CD8-positive, alpha-beta memory T cell (primary cell): Measurements from ENCODE around the gene CIART. TPM values are rescaled to one million over a fixed set of nuclear protein-coding genes. Genes with fewer than 3 reads are reported as not detected.

Experiments
- CTCF ChIA-PET: fragments of 350-600 bp; sonication (Branson Sonifier 250); formaldehyde crosslinking; loops from one replicate; lab custom pipeline; 2021; ENCODE audit warnings: antibody characterized with exemption; lab: Charles Lee
- POLR2A ChIA-PET: fragments of 350-600 bp; sonication (Branson Sonifier 250); formaldehyde crosslinking; loops from one replicate; lab custom pipeline; 2021; ENCODE audit warnings: antibody characterized with exemption; lab: Charles Lee
- DNase-seq, 5 donors: peaks; one replicate each; pipeline versions ENCODE4 v3.0.0 to v3.0.0-alpha.2; 2020 to 2022; ENCODE audit warnings: mixed read lengths in 1 of 5
- H3K27ac ChIP-seq: one replicate; pipeline ENCODE4 v1.7.0; 2013; ENCODE audit warnings: low read depth, mild to moderate bottlenecking, low read length, moderate library complexity
- H3K27me3 ChIP-seq: 2 replicates; pipeline ENCODE4 v1.7.0; 2013; ENCODE audit warnings: low read length, mild to moderate bottlenecking; ENCODE audit not compliant: insufficient read depth, poor library complexity, severe bottlenecking
- H3K36me3 ChIP-seq: 2 replicates; pipeline ENCODE4 v1.7.0; 2013; ENCODE audit warnings: mild to moderate bottlenecking, low read length, moderate library complexity; ENCODE audit not compliant: insufficient read depth
- H3K4me1 ChIP-seq: 2 replicates; pipeline ENCODE4 v1.7.0; 2013; ENCODE audit warnings: mild to moderate bottlenecking, low read length, moderate library complexity; ENCODE audit not compliant: insufficient read depth
- H3K4me3 ChIP-seq: 2 replicates; pipeline ENCODE4 v1.7.0; 2013; ENCODE audit warnings: mild to moderate bottlenecking, low read length
- H3K9me3 ChIP-seq: 2 replicates; pipeline ENCODE4 v1.7.0; 2013; ENCODE audit warnings: mild to moderate bottlenecking, low read length
- H3K27ac Mint-ChIP-seq, 8 donors: one replicate each; pipeline ENCODE4 v1.8.0; 2020 to 2021; ENCODE audit warnings: mixed read lengths in 8 of 8, mild to moderate bottlenecking in 6 of 8, inconsistent platforms in 3 of 8, moderate library complexity in 3 of 8
- H3K27me3 Mint-ChIP-seq, 2 donors: one replicate each; pipeline ENCODE4 v1.8.0; 2020 to 2021; ENCODE audit warnings: mixed read lengths in 2 of 2, mild to moderate bottlenecking in 1 of 2, moderate library complexity in 1 of 2
- H3K36me3 Mint-ChIP-seq, 3 donors: one replicate each; pipeline ENCODE4 v1.8.0; 2020 to 2021; ENCODE audit warnings: mixed read lengths in 3 of 3, inconsistent platforms in 1 of 3, mild to moderate bottlenecking in 1 of 3
- H3K4me1 Mint-ChIP-seq, 3 donors: one replicate each; pipeline ENCODE4 v1.8.0; 2020 to 2021; ENCODE audit warnings: mixed read lengths in 3 of 3, inconsistent platforms in 1 of 3, mild to moderate bottlenecking in 1 of 3
- H3K4me3 Mint-ChIP-seq, 7 donors: one replicate each; pipeline ENCODE4 v1.8.0; 2020 to 2021; ENCODE audit warnings: mixed read lengths in 7 of 7, mild to moderate bottlenecking in 6 of 7, moderate library complexity in 4 of 7, inconsistent platforms in 2 of 7
- H3K9me3 Mint-ChIP-seq, 5 donors: one replicate each; pipeline ENCODE4 v1.8.0; 2020 to 2022; ENCODE audit warnings: mixed read lengths in 5 of 5, mild to moderate bottlenecking in 3 of 5, moderate library complexity in 2 of 5, inconsistent platforms in 1 of 5
- polyA plus RNA-seq: library from polyadenylated mRNA; unstranded; fragments of 300-500 nt; fragmentation: Illumina TruSeq; gene quantifications from one replicate; pipeline ENCODE4 v1.2.3, GENCODE V29; 2021
- total RNA-seq, 2 experiments: library from RNA; stranded (reverse); gene quantifications; one replicate each; pipeline ENCODE4 v1.2.3, GENCODE V29; 2021

Gene CIART
- total and polyA plus RNA-seq, 3 experiments from 2014 or later, result 0.60 to 1.7 (median 0.81) TPM

DNA sequence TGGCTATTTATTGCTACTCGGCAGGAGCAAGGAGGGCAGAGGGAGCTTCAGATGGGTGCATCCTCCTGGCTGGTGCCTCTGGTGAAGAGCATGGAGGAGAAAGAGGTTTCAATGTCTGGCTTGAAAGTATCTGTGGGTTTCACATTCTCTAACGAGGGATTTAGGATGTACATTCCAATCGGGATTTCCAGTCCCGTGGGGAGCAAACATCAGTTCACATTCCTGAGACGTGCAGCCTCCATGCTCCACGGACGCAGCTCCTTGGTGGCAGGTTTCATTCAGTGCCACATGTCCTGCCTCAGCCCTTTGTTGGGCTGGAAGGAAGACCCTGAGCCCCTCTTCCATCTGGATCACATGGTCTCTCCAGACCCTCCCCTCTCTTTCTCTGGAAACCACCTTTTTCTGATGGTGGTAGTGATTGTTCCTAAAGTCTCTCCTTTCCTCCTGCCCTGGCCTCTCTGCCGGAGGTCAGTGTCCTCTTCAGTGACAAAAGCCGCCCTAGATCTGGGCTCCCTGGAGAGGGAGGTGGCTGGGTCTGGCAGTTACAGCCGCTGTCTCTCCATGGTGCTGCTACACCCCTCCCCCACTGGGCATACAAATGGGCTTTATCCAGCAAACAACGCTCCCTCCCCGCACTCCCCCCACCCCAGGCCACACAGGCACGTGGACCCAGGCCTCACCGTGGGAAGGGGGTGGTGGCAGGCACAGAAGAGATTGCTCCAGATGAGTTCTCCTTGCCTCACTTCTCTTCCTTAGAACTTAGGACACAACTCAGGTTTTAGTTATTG is 25.6 kb upstream of the CIART start:
- H3K4me1 Mint-ChIP-seq, result peaks cover 12 to 18% (median 14%) of the 10 kb centered on the region in 3 donors
- Histone ChIP-seq H3K4me3 (no peak overlapping the region), H3K27me3 (peaks cover 16% of the 10 kb centered on the region), H3K36me3 (no peaks in the 10 kb centered on the region), H3K4me1 (peaks cover 12% of the 10 kb centered on the region), H3K27ac (no peak overlapping the region), H3K9me3 (no peaks in the 10 kb centered on the region)
- no peak for DNase-seq
- peaks cover 0 to 3% (median 0%) of the 10 kb centered on the region in 5 donors for H3K9me3 Mint-ChIP-seq
- H3K36me3 Mint-ChIP-seq, result no peaks in the 10 kb centered on the region
- CTCF ChIA-PET, result interaction anchor here (0.6 to 3.7 kb wide), 22 partner anchors 9 to 791 kb away, joined by 3 to 32 read pairs (median 4); partner anchors contain the start of genes ANP32E, APH1A, C1orf54 and C1orf56
- peaks cover 37 to 45% of the 10 kb centered on the region in 2 donors for H3K27me3 Mint-ChIP-seq
- H3K27ac Mint-ChIP-seq, result peak overlapping the region in 1 of 8 donors; percentile 14
- POLR2A ChIA-PET, result interaction anchor here (1.0 to 1.1 kb wide), 2 partner anchors 23 to 107 kb away, joined by 3 to 4 read pairs; no protein-coding TSS in a partner anchor
- H3K4me3 Mint-ChIP-seq, result peak overlapping the region in 1 of 7 donors; percentile 16

DNA sequence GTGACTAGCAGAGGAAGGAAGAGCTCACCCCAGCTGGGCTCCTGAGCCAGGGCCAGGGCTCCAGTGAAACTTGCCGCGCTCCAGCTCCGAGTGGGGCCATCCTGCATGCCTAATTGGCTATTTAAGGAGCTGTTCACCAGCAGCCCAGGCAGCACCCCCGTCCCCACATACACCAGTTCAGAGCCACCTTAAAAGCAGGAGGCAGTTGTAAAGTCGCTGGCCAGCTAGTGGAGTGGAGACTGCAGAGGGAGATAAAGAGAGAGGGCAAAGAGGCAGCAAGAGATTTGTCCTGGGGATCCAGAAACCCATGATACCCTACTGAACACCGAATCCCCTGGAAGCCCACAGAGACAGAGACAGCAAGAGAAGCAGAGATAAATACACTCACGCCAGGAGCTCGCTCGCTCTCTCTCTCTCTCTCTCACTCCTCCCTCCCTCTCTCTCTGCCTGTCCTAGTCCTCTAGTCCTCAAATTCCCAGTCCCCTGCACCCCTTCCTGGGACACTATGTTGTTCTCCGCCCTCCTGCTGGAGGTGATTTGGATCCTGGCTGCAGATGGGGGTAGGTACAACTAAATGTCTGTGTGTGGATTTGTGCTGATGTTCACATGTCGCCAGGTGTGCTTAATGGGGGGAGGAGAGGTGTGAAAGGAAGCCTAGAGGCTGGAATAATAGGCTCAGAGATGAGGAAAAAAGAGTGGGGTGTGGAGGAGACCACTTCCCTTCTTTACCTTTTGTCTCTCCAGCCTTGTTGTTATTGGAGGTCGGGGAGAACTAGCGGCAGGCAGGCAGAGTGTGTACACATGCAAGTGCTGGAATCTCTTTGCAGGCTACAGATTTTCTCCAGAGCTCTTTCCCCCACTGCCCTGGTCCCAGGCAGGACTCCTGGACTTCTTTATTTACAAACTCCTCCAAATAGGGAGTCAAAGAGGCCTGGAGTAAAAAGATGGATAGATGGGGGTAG is 24.4 kb upstream of the CIART start, which contains the start of gene CA14:
CA14 (plus strand) TSS at position 151 of the 962 bp plus-strand sequence; CDS start at position 506, 355 bp downstream.
- H3K4me1 Mint-ChIP-seq, result peaks cover 12 to 18% (median 14%) of the 10 kb centered on the region in 3 donors
- ChIA-PET POLR2A (interaction anchor here (0.8 kb wide), 1 partner anchor 11 kb away, joined by 5 read pairs; no protein-coding TSS in a partner anchor), CTCF (interaction anchor here (1.6 to 3.7 kb wide), 3 partner anchors 13 to 60 kb away, joined by 3 to 32 read pairs (median 11); partner anchors contain the start of genes APH1A and C1orf54)
- H3K9me3 Mint-ChIP-seq, result peaks cover 0 to 3% (median 0%) of the 10 kb centered on the region in 5 donors
- H3K27ac Mint-ChIP-seq, result peak within 1 kb of the TSS in 2 of 8 donors; percentile 14 to 47
- Histone ChIP-seq H3K27me3 (peaks cover 16% of the 10 kb centered on the region), H3K36me3 (no peaks in the 10 kb centered on the region), H3K4me1 (peaks cover 12% of the 10 kb centered on the region), H3K4me3 (no peak within 1 kb of the TSS), H3K27ac (no peak within 1 kb of the TSS), H3K9me3 (no peaks in the 10 kb centered on the region)
- no peak for DNase-seq
- H3K36me3 Mint-ChIP-seq, result no peaks in the 10 kb centered on the region
- peak within 1 kb of the TSS in 2 of 7 donors; percentile 16 to 21 for H3K4me3 Mint-ChIP-seq
- H3K27me3 Mint-ChIP-seq, result peaks cover 36 to 45% of the 10 kb centered on the region in 2 donors

DNA sequence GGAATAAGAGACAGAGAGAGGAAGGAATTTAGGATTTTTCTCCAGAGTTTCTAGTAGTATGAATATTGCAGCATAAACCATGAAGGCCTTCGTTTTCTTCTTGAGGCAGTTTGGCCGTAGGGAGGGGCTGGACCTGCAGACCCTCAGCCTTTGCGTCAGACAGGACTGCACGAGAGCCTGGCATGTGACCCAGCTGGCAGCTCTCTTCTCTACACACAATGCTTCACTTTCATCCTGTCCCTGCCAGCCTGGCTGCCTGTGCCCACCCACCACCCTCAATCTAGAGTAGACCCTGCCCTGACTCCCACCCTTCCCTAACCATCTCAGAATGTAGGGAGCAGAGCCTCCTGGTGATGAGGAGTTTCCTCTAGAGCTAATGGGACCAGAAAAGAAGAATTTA is 23.1 kb upstream of the CIART start:
- Histone ChIP-seq H3K9me3 (no peaks in the 10 kb centered on the region), H3K4me3 (no peak overlapping the region), H3K36me3 (no peaks in the 10 kb centered on the region), H3K27ac (no peak overlapping the region), H3K27me3 (peaks cover 16% of the 10 kb centered on the region), H3K4me1 (peaks cover 12% of the 10 kb centered on the region)
- H3K4me3 Mint-ChIP-seq, result no peak overlapping the region
- H3K27ac Mint-ChIP-seq, result no peak overlapping the region
- ChIA-PET CTCF (no interaction called here), POLR2A (no interaction called here)
- H3K9me3 Mint-ChIP-seq, result peaks cover 0 to 3% (median 0%) of the 10 kb centered on the region in 5 donors
- no peak for DNase-seq
- H3K36me3 Mint-ChIP-seq, result no peaks in the 10 kb centered on the region
- peaks cover 30 to 40% of the 10 kb centered on the region in 2 donors for H3K27me3 Mint-ChIP-seq
- peaks cover 12 to 18% (median 14%) of the 10 kb centered on the region in 3 donors for H3K4me1 Mint-ChIP-seq

DNA sequence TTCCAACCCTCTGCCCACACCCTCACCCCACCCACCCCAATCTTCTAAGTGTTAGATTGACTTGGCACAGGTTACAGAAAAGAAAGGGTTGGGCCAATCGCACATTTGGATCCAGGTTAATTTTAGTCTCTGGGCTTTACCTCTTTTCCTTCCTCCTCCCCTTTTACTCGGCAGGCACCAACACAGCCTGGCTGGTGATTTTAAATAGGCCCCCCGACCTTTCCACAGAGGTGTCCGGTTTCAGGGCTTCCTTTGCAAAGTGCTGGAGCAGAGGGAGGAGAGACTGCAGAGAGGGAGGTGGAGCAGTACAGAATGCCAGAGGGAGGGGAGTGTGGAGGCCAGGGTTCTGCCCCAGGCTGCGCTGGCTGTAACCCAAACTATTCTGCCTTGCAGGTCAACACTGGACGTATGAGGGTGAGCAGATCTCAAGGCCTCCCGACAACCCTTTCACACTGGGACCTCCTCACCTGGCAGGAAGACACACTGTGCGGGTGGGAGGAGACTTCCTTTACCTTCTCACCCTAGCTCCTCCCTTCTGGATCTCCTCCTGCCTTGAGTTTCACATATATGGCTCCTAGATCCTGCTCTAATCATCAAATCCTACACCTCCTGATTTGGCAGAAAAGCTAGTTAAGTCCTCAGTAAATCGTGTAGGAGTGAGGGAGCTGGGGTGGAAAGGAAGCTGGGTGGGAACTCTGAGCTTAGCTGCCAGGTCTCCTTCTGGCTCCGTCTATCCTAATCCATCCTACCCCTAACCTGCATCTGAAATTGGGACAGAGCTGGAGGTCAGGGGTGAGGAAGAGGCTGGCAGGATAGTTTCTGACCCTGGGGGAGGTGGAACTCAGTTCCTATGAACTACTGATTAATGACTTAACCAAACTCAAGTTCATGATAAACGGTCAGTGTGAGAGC is 22.3 kb upstream of the CIART start:
- H3K4me1 ChIP-seq, result peaks cover 12% of the 10 kb centered on the region
- ChIA-PET CTCF (interaction anchor here (0.8 kb wide), 1 partner anchor 9 kb away, joined by 3 read pairs; the partner anchor contains the start of gene APH1A), POLR2A (no interaction called here)
- no peaks in the 10 kb centered on the region for H3K9me3 ChIP-seq
- peaks cover 12 to 18% (median 14%) of the 10 kb centered on the region in 3 donors for H3K4me1 Mint-ChIP-seq
- no peak overlapping the region for H3K4me3 Mint-ChIP-seq
- H3K27ac ChIP-seq, result peak overlapping the region; percentile 21
- no peak overlapping the region for H3K4me3 ChIP-seq
- peaks cover 0 to 3% (median 0%) of the 10 kb centered on the region in 5 donors for H3K9me3 Mint-ChIP-seq
- H3K27me3 Mint-ChIP-seq, result peaks cover 30 to 37% of the 10 kb centered on the region in 2 donors
- H3K36me3 Mint-ChIP-seq, result peaks cover 0 to 7% (median 3%) of the 10 kb centered on the region in 3 donors
- no peak for DNase-seq
- no peaks in the 10 kb centered on the region for H3K36me3 ChIP-seq
- H3K27me3 ChIP-seq, result peaks cover 16% of the 10 kb centered on the region
- H3K27ac Mint-ChIP-seq, result peak overlapping the region in 2 of 8 donors; percentile 10 to 77

DNA sequence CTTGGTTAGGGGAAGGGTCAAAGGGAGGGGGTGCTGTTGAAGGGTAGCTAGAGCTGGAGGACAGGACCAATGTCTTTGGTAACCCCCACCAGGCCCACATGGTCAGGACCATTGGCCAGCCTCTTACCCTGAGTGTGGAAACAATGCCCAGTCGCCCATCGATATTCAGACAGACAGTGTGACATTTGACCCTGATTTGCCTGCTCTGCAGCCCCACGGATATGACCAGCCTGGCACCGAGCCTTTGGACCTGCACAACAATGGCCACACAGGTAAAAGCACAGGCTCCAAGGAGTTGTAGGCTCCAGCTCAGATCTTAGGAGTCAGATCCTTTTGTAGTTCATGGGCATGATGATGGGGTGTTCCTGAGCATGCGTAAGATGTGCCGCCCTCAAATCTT is 21.0 kb upstream of the CIART start:
- Mint-ChIP-seq H3K27me3 (peaks cover 27% of the 10 kb centered on the region in 2 donors), H3K36me3 (peaks cover 0 to 21% (median 5%) of the 10 kb centered on the region in 3 donors), H3K4me1 (peaks cover under 1 to 11% (median 4%) of the 10 kb centered on the region in 3 donors), H3K4me3 (no peak overlapping the region), H3K9me3 (peaks cover 0 to 3% (median 0%) of the 10 kb centered on the region in 5 donors), H3K27ac (no peak overlapping the region)
- CTCF ChIA-PET, result interaction anchor here (1.4 to 2.3 kb wide), 2 partner anchors 12 to 20 kb away, joined by 3 to 9 read pairs; no protein-coding TSS in a partner anchor
- no peak overlapping the region for H3K4me3 ChIP-seq
- POLR2A ChIA-PET, result interaction anchor here (0.6 kb wide), 1 partner anchor 1231 kb away, joined by 3 read pairs; no protein-coding TSS in a partner anchor
- no peak for DNase-seq
- peaks cover 2% of the 10 kb centered on the region for H3K4me1 ChIP-seq
- H3K27ac ChIP-seq, result no peak overlapping the region
- H3K27me3 ChIP-seq, result peaks cover 13% of the 10 kb centered on the region
- no peaks in the 10 kb centered on the region for H3K9me3 ChIP-seq
- peaks cover 11% of the 10 kb centered on the region for H3K36me3 ChIP-seq

DNA sequence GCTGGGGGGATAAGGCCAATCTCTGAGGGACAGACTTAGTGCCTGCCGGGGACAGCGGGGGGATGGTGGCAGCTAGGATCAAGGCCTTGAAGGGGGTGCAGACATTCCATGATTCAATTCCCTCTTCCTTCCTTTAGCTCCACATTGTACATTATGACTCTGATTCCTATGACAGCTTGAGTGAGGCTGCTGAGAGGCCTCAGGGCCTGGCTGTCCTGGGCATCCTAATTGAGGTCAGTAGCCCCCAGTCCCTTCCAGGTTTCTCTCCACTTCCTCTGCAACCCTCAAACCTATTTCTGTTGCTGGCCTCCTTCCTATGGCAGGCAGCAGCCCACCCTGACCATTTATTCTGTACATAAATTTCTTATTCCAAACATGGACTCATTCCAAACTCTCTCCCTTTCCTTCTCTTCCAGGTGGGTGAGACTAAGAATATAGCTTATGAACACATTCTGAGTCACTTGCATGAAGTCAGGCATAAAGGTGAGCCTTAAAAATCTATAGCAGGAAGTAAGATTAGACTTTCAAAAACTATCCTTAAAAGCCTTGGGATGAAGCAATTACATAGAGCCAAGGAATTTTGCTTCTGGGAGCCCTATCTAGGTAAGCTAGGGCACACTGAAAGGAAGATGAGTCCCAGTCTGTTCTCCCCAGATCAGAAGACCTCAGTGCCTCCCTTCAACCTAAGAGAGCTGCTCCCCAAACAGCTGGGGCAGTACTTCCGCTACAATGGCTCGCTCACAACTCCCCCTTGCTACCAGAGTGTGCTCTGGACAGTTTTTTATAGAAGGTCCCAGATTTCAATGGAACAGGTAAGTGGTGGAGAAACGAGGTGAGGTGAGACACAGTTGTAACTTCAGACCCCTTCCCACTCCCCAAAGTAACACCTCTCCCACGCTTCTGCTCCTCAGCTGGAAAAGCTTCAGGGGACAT is 19.7 kb upstream of the CIART start:
- no peak overlapping the region for H3K27ac ChIP-seq
- Mint-ChIP-seq H3K9me3 (peaks cover 0 to 1% (median 0%) of the 10 kb centered on the region in 5 donors), H3K27ac (peak overlapping the region in 4 of 8 donors; percentile 20 to 80 (median 62)), H3K4me1 (peaks cover 9 to 16% (median 9%) of the 10 kb centered on the region in 3 donors), H3K36me3 (peaks cover 0 to 33% (median 6%) of the 10 kb centered on the region in 3 donors), H3K4me3 (no peak overlapping the region), H3K27me3 (peaks cover 14 to 15% of the 10 kb centered on the region in 2 donors)
- no peak overlapping the region for H3K4me3 ChIP-seq
- POLR2A ChIA-PET, result no interaction called here
- H3K27me3 ChIP-seq, result no peaks in the 10 kb centered on the region
- CTCF ChIA-PET, result interaction anchor here (1.4 to 2.3 kb wide), 3 partner anchors 10 to 19 kb away, joined by 3 to 9 read pairs (median 5); no protein-coding TSS in a partner anchor
- H3K9me3 ChIP-seq, result no peaks in the 10 kb centered on the region
- H3K36me3 ChIP-seq, result peaks cover 18% of the 10 kb centered on the region
- peaks cover 9% of the 10 kb centered on the region for H3K4me1 ChIP-seq
- DNase-seq, result no peak
